HuH-7.5 (cell line): ENCODE data around the gene CCDC150.
A peak's percentile ranks its signal among the peaks of the same experiment; 100 is the strongest.
"Not testable (repeated sequence)": the region's sequence is repeated elsewhere in the genome, so short reads cannot be mapped to it uniquely, and the experiment has no call there.

Experiments used
- DNase-seq: peaks from one replicate; pipeline ENCODE4 v3.0.0; 2011; ENCODE audit warnings: low spot score

The CCDC150 gene

DNA sequence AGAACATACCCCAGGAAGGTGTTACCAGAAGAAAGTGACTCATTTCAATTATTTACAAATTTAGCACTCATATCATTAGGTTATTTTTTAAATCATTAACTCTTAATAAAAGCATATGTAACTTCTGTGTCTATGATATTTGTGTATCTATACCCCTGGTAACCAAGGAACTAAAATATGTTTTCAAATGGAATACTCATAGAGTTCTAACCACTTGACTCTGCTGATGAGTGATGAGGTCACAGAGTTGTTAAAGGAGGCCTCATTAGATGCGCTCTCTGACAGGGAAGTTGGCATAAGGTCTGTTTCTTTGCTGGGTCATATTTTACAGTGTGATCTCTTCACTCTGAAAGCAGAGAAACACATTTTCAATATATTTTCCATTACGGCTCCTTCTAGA, 73.4 kb downstream of the CCDC150 start:
- DNase-seq, result no peak

GRCh38 chr2:196718419-196719109, 79.0 kb downstream of the CCDC150 start:
- DNase-seq, result no peak

DNA sequence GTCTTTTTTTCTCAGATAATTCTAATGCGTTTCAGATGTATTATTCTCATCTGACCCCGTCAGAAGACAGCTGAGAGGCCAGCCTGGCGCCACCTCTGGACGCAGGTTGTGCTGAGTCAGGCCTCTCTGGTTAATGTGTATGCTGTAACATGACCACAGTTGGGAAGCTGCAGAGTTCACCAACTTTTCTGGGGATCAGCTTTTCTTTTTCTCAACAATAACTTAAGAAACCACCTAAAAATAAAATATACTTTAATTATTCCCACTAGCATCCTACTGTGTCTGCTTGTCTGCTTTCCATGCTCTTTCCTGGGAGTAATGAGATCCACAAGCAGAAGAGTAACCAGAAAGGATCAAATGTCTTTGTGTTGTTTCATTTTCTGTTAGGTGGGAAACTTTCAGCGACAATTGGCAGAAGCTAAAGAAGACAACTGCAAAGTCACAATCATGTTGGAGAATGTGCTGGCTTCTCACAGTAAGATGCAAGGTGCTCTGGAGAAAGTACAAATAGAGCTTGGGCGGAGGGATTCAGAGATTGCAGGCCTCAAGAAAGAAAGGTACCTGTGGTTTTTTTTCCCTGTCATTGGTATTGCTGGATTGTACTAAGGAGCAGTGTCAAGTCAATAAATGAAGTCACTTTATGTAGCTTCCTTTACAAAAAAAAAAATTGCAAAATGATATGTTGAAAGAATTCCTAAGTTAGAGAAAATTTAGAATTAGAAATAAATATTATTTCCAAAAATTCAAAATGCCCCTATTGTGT, 79.8 kb downstream of the CCDC150 start:
- peak; percentile 22 for DNase-seq

- DNase-seq, result no peak
Observed at GRCh38 chr2:196723571-196723970, 84.1 kb downstream of the CCDC150 start.

GRCh38 chr2:196725218-196725617, 85.7 kb downstream of the CCDC150 start:
- DNase-seq, result no peak

- no peak for DNase-seq
Observed at GRCh38 chr2:196725882-196726281, 86.4 kb downstream of the CCDC150 start.

DNA sequence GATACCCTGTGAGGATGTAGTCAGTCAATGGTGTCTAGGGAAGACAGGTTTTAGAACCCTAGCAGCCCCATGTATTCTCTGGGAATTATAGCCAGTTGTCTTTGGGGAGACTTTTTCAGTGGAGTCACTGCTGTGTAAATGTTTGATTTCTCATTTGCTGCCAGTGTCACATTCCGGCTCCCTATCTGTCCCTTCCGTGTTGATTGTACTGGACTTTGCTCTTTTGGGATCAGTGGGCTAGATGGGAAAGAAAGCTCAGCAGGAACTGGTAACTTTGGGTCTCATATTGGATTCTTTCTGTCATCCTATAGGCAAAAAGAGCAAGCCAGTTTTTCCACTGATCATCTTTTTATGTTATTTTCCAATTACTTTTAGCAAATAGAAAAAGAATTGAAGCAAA, 89.9 kb downstream of the CCDC150 start:
- no peak for DNase-seq

- not testable (repeated sequence) for DNase-seq
Observed at GRCh38 chr2:196736646-196737045, 97.1 kb downstream of the CCDC150 start.

GRCh38 chr2:196737046-196737445, 97.5 kb downstream of the CCDC150 start:
- DNase-seq, result no peak

GRCh38 chr2:196739031-196739430, 99.5 kb downstream of the CCDC150 start:
- no peak for DNase-seq

GRCh38 chr2:196742216-196742615, 102.7 kb downstream of the CCDC150 start:
- no peak for DNase-seq

DNA sequence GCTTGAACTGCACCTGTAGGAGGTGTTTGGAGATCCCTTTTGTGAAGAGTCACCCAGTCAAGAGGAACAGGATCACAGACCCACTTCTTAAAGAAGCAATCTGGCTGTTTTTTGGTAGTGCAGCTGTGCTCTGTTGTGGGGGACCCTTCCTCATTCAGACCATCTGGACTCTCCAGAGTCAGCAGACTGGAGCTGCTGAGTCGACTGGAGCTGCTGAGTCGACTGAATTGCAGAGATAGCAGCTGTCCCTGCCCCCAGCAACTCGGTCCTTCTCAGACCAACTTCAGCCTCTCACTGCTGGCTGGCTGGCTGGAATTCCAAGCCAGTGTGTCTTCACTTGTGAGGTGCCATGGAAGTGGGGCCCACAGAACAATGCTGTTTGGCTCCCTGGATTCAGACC, 103.2 kb downstream of the CCDC150 start:
- DNase-seq, result no peak

GRCh38 chr2:196743165-196743564, 103.7 kb downstream of the CCDC150 start:
- DNase-seq, result no peak

GRCh38 chr2:196745711-196746110, 106.2 kb downstream of the CCDC150 start:
- no peak for DNase-seq

GRCh38 chr2:196747400-196747799, 107.9 kb downstream of the CCDC150 start:
- no peak for DNase-seq

DNA sequence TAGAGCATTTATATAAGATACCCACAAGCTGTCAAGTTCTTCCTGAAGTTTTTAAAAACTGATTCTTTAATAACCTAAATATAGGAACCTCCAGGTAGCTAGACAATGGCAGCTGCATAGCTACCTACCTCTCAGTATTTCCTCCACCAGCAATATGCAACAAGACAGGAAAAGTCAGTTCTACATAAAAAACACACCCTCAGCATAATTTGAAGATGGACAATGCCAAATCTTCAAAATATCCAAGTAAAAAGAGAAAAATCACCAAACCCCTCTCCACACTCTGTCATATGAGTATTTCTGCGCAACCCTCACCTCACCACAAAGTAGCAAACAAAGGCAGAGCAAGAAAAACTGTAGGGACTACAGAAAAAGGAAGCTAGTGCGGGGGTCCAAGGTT, 108.6 kb downstream of the CCDC150 start:
- no peak for DNase-seq

DNA sequence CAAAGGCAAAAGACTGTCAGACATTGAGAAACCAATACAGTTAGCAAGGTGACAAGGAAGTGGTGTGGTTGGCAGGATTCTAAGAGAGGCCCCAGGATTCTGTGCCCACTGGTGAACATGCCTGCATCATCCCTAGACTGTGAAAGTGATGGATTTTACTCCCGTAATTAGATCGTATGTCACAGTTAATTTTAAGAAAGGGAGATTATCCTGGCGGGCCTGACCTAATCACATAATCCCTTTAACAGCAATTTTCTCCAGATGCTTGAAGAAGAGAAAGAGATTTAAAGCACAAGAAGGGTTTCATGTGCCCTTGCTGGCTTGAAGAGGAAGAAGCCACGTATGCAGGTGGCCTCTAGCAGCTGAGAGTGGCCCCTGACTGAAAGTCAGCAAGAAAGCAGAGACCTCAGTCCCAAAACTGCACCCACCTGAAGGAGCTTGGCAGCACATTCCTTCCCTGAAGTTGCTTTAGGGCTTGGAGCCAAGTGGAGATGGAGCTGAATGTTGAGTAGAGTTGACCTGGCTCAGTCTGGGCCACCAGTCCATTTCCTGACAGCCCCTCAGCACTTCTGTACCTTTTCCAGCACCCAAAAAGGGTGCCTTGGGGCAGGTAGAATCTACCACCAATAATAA, 110.9 kb downstream of the CCDC150 start:
- DNase-seq, result no peak

GRCh38 chr2:196750977-196751631, 111.6 kb downstream of the CCDC150 start:
- peak; percentile 25 for DNase-seq

DNA sequence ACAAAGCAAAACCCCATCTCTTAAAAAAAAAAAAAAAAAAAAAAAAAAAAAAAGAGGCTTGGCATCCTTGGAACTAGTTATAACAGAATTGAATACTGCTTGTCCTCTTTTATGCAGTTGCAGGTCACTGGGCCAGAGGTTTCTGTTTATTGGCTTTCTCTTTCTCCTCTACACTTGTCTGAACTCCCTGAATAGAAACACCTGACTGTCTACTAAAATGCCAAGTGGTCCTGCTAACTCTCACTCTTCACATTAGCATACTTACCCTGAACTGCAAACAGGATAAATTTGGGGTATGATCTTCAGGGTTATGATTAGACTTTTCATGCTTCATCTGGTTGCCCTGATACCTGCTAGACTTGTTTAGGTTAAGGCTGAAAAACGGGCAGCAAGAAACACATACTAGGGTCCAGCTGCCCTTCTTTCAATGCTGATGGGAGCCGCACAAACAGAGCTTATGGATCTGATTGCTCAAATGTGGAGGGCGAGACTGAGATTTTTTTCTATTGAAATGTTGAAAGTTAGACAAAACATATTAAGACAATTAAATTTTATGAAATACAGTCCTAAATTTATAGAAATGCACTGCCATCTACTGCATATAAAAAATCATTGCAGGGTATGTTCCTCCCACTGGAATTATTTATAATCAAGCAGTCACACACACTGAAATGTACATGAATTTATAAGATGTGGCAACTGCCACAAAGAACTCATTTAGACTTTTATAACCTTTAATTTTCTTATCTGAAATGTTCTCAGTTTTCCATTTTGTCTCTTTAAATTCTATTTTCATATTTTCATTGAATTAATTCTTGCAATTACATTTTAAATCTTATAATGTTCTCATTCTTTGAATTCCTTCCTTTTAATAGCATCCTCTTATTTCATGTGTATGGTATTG, 119.2 kb downstream of the CCDC150 start:
- DNase-seq, result no peak

GRCh38 chr2:196759378-196759706, 119.8 kb downstream of the CCDC150 start:
- no peak for DNase-seq

DNA sequence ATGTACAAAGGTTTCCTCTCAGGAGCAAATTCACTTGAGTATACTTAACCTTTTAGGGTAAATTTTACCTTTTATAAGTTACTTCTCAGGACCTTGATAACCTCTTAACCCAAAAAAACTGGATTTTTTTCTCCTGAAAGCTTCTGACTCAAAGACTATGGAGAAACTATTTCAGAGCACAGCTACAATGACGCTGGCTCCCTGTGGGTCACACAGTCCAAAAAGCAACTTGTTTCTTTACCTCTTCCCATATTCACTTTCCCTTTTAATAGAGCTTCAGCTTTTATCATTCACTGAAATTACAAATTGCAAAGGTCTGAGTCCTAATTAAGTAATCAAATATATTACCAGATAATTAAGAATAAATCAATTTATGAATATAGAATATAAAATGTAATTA, 127.6 kb downstream of the CCDC150 start:
- no peak for DNase-seq
